ENCODE results near the gene SPRY1.

GRCh38 chr4:123353656-123354055 lies 42.9 kb upstream of the SPRY1 start:
- TF ChIP-seq POLR2A (IDR thresholded peaks at IDR 0.05) (no peak), CTCF (IDR thresholded peaks at IDR 0.05) (no peak)

Measured in uterus (tissue), 2 donors.